ENCODE data around the gene SCARF2.
"Not testable (repeated sequence)": the region's sequence is repeated elsewhere in the genome, so short reads cannot be mapped to it uniquely, and the experiment has no call there.

SCARF2 gene

GRCh38 chr22:20459152-20459542, 21.5 kb upstream of the SCARF2 start:
- no peak for DNase-seq

GRCh38 chr22:20458530-20459151, 21.0 kb upstream of the SCARF2 start:
- DNase-seq: no peak

DNA sequence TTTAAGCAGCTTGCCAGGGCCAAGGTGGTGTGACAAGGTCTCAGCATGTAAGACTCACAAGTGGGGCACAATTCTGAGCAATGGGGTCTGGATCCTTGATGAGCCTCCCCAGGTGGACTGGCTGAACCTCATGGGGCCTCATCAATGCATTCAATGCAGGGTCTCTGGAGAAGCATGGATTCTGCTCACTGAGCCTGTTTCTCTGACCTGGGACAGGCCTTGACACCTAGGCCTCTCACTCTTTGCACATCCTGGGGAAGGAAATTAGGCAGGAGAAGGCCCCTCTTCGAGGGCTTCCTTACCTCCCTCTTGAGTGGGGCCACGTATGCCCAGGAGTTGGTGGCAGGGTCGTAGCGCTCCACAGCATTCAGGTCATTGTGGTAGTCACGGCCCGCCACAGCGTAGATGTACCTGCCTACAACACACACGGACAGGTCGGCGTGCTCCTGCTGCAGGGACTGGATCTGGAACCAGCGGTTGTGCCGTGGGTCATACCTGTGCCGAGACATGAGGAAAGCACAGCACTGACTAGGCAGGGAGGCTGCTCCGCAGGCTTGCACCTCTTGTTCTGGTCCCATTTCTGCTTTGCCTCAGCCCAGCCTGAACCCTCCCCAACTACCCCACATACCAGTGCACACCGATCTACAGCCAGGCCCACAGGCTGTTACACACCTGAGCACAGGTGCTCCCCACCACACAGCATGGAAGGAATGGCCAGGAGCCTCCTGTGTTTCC, 20.0 kb upstream of the SCARF2 start:
- no peak for DNase-seq

DNA sequence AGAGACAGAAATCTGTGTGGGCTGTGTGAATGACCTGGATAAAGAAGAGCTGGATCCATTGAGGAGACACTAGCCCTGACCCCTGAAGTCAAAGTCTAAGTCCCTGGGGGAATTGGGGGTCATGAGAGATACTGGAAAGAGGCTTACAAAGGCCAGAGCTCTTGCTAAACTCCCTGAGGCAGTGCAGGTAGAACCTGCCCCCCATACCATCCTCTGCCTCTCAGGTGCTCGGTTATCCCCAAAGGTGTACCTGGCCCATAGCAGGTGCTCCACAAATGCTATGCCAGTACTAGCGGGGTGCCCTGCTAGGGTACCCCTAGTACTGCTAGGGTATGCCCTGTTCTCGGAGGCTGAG, 19.1 kb upstream of the SCARF2 start:
- no peak for DNase-seq

GRCh38 chr22:20456064-20456721, 18.6 kb upstream of the SCARF2 start:
- peak; percentile 68 to 76 for DNase-seq

DNA sequence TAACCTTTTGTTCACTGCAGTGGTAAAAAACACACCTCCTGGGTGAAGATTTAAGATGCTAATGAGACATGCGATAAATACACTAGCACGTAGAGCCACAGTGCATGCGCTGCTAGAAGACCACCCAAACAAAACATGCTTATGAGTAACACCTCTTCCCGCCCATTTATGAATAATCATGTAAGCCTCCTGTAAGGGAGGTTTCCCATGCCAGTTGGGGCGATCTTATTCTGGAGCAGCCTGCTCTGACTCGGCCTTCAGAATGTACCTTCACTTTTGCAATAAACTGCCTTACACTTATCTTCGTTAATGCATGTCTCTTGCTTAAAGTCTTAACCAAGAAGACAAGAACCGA, 18.1 kb upstream of the SCARF2 start:
- DNase-seq: no peak

DNA sequence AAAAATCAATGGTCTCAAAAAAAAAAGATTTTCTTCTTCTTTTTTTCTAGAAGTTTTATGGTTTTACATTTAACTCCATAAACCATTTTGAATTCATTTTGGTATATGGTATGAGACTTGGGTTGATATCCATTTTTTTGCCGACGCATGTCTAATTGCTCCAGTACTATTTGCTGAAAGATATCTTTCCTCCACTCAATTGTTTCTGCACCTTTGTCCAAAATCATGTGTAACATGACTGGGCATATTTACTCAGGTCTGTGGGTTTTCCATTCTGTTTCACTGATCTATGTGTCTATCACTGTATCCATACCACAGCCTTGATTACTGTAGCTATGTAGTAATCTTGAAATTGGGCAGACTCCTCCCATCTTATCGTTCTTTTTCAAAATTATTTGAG, 15.6 kb upstream of the SCARF2 start:
- no peak for DNase-seq

DNA sequence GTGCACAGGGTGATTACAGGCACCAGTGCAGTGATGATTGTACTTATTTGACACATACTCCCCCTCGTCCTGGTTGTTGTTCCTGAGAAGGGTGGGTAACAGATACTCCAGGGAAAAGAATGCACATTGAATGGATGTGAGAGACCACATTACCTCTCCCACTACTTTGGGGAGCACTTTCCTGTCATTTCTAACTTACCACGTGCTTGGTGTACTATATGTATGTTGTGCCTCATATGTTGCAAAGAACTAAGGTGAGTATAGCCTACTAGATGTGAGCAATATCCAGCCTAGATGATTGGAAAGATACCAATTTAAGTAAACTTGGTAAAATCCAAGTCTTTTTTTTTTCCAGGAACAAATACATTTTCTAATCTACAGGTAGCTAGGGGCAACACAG, 14.3 kb upstream of the SCARF2 start:
- no peak for DNase-seq

GRCh38 chr22:20451129-20451778, 13.6 kb upstream of the SCARF2 start:
- DNase-seq: not testable (repeated sequence)

- DNase-seq: no peak
Measured at GRCh38 chr22:20450551-20450906, 12.9 kb upstream of the SCARF2 start.

- no peak for DNase-seq
Measured at GRCh38 chr22:20449819-20450550, 12.4 kb upstream of the SCARF2 start.

- no peak for DNase-seq
Measured at GRCh38 chr22:20448630-20449029, 11.0 kb upstream of the SCARF2 start.

DNA sequence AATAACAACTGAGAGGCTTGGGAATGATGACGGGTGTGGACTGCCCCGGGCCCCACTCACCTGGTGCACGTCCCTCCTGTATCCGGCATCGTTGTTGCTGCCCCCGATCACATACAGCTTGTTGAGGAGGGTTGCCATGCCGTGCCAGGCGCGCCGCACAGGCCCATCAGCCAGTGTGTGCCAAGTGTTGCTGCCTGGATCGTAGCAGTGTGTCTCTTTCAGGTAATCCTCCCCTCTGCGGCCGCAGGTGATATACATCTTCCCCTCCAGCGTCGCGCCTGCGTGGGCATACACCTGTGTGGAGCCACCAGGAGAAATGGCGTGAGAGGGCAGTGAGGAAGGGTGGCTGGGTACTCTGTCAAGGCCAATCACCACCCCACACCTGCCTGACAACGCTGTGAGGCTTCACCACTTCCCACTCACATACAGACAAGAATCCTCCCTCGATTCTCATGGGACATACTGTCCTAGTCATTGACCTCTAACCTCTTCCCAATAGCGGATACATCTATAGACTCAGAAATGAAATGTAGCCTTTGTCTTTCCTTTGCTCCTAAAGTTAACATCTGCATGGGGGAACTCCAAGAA, 8.9 kb upstream of the SCARF2 start:
- DNase-seq: no peak

GRCh38 chr22:20444325-20444724, 6.7 kb upstream of the SCARF2 start:
- DNase-seq: no peak

DNA sequence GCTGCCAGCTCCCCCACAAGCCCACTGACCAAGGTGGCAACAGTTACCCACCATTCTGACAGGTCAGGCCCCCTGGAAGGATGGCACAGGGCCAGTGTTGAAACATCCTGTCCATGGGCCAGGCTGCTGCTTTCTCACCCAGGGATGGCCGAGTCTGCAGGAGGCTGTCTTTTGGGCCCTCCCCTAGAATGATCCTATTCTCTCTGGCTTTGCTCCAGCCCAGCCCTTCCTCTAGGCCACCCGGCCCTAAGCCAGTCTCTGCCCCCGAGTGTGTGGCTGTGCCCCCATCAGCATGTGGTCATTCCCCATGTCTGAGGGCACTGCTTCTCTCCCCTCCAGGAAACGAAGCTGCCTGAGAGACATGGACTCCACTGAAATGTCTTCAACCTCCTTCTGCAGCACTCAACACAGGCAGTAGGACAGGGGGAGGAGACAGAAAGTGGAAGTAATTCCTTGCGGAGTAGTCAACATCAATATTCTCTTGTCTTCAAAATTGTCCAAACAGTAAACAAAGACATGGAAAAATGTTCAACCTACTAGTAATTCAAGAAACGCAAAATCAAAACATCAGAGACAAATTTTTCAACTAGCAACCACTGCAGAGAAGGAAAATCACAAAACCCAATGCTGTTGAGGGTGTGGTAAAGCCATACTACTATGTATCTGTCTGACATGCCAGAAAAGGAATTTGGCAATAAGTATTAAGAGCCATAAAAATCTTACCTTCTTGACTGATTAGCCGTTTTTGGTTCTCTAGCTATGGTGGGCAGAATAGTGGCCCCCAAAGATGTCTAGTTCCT, 5.1 kb upstream of the SCARF2 start:
- no peak for DNase-seq

DNA sequence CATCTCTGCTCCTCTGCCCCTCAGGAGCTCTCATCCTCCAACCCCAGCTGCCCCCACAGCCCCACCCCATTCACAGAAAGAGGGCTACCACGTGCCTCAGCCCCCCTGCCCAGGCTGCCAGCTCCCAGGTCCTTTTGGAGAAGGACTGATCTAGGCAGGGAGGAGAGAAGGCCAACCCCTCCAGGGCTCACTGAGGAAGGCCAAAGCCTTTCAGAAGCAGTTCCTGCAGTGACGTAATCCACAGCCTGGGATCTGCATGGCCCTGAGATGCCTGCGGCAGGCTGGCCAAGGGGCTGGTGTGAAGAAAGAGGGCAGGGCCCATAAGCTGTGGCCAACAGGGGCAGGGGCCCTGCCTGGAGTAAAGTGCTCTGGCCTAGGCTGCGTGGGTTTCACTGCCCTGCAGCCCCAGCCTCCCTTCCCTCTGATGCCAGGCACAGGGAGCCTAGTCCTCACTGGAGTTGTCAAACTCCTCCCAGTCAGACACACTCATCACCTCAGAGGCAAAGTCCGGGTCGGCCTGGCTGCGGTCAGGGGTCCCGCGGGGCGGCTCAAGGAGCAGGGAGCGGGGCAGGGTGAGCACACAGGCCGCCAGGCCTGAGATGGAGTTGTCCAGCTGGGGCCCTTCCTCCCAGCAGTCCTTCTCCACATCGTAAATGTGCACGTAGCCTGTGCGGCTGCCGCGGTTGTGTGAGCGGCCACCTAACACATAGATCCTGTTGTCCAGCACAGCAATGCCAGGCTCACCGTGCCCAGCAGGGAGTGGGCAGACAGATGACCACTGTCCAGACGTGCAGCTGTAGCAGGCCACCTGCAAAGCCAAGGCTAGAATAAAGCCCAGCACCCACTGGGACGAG, 4.2 kb upstream of the SCARF2 start:
- DNase-seq: no peak

GRCh38 chr22:20440637-20441591, 3.3 kb upstream of the SCARF2 start:
- DNase-seq: no peak

GRCh38 chr22:20439928-20440575, 2.4 kb upstream of the SCARF2 start:
- no peak for DNase-seq

DNA sequence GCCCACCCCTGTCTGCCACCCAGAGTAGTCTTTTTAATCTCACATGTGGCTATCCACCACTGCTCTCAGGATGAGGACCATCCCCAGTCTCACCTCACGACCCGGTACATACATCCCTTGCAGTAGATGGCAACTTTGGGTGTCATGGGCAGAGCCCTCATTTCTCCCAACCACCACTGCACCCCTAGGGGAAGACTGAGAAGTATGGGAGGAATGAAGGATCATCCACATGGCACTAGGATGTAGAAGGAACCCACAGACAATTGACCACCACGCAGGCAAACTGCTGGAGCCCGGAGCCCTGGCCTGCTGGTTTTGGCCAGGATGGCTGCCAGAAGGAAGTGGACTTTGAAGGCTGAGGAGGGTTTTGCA, 1.9 kb upstream of the SCARF2 start:
- no peak for DNase-seq

Data from NCI-H1930 (cell line).